Measurements from ENCODE around the gene SMIM35.
"Not testable (repeated sequence)": the region's sequence is repeated elsewhere in the genome, so short reads cannot be mapped to it uniquely, and the experiment has no call there.

Gene SMIM35

DNA sequence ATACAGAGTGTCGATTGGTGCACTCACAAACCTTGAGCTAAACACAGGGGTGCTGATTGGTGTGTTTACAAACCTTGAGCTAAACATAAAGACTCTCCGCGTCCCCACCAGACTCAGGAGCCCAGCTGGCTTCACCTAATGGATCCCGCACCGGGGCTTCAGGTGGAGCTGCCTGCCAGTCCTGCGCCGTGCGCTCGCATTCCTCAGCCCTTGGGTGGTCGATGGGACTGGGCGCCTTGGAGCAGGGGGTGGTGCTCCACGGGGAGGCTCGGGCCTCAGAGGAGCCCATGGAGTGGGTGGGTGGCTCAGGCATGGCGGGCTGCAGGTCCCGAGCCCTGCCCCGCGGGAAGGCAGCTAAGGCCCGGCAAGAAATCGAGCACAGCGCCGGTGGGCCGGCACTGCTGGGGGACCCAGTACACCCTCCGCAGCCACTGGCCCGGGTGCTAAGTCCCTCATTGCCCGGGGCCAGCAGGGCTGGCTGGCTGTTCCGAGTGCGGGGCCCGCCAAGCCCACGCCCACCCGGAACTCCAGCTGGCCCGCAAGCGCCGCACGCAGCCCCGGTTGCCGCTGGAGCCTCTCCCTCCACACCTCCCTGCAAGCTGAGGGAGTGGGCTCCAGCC, 108.4 kb downstream of the SMIM35 start:
- not testable (repeated sequence) for DNase-seq

- DNase-seq = not testable (repeated sequence)
Observed at GRCh38 chr11:117977612-117978264, 109.0 kb downstream of the SMIM35 start.

DNA sequence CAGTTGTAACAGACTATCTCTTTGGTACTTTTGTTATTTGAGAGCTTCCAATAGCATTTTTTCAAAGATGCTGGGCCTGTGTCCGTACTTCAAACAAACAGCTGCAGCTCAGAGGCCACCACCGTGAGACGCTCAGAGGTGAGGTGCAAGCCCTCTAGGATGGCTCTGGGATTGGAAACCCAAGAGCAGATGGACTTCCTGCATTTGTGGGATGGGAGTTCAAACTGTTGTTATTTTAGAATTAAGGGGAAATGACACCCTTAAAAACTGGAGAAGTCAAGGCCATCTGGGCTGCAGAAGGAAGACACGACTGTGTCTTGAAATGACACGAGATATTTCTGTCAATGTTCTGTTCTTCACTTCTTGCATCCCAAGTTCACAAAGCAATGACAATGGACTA, 109.7 kb downstream of the SMIM35 start:
- DNase-seq = no peak

DNA sequence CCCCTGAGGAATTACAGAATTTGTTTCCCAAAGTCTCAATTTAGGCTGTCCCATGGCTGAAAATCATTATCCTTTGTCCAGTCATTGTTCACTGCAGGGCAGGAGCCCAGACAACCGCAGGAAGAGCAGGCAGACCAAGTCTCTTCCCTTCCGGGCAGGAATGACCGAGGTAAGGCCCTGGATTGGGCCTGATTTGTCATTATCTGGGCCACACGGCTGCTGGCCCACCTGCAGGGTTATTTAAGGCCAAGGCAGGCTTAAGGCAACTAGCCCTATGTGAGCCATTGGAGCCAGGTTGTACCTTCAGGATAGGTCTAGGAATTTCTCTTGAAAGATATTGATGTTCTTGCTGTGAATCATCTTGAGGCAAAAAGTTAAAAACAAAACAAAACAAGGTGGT, 110.3 kb downstream of the SMIM35 start:
- DNase-seq = no peak

DNA sequence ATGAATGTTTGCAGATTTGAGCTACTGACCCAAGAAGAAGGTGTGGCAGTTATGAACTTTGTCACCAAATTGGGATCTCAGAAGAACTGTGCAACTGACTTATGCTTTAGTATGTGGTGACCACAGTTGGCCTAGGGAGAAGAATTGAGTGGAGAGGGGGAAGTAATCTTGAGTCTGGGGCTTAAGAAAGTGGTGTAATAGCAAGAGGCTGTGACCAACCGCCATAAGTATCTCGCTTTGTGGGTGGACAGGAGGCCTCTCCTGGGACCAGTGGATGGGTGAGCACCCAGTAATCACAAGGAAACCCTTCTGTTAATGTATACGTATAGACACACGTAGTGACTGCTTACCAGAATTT, 113.3 kb downstream of the SMIM35 start:
- peak; percentile 27 for DNase-seq

- peak; percentile 66 for DNase-seq
Observed at GRCh38 chr11:117972629-117973502, 113.9 kb downstream of the SMIM35 start.

DNA sequence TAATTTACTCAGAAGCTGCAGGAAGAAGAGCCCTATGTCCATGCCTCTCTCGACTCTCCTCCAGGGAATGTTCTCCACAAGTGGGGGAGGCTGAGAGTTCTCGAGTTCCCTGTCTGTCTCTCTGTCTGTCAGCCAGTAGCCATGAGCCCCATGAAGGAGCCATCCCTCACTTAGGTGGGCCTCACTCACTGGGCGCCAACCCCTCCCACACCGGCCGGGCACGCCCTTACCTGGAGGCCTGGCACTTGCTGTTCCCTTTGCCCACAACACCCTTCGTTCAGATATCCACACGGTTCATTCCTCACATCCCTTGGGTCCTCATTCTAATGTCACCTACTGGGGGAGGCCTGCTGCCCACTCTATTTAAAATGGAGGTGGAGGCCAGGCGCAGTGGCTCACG, 114.7 kb downstream of the SMIM35 start:
- no peak for DNase-seq

GRCh38 chr11:117970400-117971024, 116.3 kb downstream of the SMIM35 start:
- peak; percentile 82 for DNase-seq

DNA sequence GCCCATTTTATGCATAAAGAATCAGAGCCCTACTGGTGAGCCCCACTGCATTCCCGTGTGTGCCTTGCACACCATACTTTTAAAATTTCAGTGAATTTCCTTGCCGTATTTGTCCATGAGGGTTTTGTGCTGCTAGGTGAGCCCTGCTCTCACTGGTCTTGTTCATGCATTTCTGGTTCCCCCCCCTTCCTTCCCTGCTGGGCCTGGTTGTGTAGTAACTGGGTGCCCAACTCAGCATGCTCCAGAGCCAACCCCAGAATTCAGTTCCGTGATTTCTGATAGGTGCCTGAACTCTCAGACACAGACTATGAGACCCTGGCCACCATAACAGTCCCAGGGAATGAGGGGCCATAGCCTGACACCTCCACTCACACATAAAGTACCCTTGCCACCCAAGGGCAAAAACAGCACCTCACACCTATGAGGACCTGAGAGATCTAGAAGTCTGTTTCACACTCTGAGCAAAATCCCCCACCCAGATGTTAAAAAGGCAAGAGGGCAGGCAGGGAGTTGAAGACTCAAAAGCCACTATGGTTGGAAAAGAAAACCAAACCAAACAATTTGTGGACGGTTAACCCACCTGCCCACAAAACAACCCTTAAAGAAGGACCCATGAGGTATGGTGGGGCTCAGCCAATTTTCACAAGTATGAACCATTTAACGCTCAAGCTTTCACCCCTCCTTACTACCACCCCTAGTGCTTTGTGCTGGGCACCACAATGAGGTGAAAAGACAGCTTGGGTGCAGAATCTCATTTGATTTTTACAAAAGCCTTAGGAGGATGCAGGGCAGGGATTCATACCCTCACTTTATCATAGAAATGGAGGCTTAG, 117.4 kb downstream of the SMIM35 start:
- DNase-seq = no peak

GRCh38 chr11:117966908-117967307, 119.9 kb downstream of the SMIM35 start:
- no peak for DNase-seq

GRCh38 chr11:117962826-117963225, 123.9 kb downstream of the SMIM35 start:
- DNase-seq = no peak

GRCh38 chr11:117961896-117962295, 124.9 kb downstream of the SMIM35 start:
- DNase-seq = no peak

- no peak for DNase-seq
Observed at GRCh38 chr11:117960406-117960805, 126.4 kb downstream of the SMIM35 start.

DNA sequence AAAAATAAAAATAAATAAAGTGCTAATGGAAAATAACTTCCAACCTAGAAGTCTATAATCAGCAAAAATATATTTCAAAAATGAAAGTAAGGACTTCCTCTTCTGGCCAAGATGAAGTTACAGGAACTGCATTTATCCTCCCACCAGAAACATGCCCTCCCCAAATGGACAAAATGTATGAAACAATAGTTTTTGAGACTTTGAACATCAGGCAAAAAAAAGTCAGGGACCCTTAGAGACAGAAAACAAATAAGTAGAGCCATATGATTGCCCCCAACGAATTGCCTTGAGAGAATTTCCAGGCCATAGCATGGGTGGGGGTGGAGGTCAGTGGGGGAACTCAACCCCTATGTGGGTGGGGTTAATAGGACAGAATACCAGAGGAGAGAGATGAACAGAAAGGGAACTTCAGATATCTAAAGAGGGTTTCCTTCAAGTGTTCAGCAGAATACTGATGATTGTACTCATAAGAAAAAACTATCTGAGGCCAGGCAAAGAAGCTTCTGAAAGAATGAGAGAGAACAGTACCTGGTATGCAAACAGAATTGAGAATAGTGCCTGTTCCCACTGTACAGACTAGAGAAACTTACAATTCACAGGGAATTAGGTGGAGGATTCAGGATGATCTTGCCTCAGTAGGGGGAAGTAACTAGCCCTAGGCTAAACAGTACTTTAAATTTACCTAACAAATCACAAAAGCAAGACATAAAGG, 127.2 kb downstream of the SMIM35 start:
- peak; percentile 44 for DNase-seq

GRCh38 chr11:117958949-117959348, 127.8 kb downstream of the SMIM35 start:
- no peak for DNase-seq
